BE2C (cell line): ENCODE results near the gene PRKG1.
"Not testable (repeated sequence)": the region's sequence is repeated elsewhere in the genome, so short reads cannot be mapped to it uniquely, and the experiment has no call there.

ENCODE experiments used
- DNase-seq: peaks from one replicate; pipeline ENCODE4 v3.0.0-alpha.2; 2020
- H3K27me3 ChIP-seq: fragments of 250-450 bp; sonication (Bioruptor Pico); 2 replicates; pipeline ENCODE4 v1.5.1; 2020; ENCODE audit warnings: mild to moderate bottlenecking
- H3K36me3 ChIP-seq: fragments of 250-450 bp; sonication (Bioruptor Pico); 2 replicates; pipeline ENCODE4 v1.5.1; 2020; ENCODE audit warnings: mild to moderate bottlenecking
- H3K4me1 ChIP-seq: fragments of 250-450 bp; sonication (Bioruptor Pico); 2 replicates; pipeline ENCODE4 v1.5.1; 2020
- H3K4me3 ChIP-seq: 2 replicates; pipeline ENCODE4 v1.5.1; 2011; ENCODE audit warnings: low read depth, low read length
- H3K9me3 ChIP-seq: fragments of 250-450 bp; sonication (Bioruptor Pico); 2 replicates; pipeline ENCODE4 v1.5.1; 2020
- CTCF ChIP-seq: IDR thresholded peaks from 2 replicates; pipeline ENCODE4 v1.5.1; 2012; ENCODE audit warnings: mild to moderate bottlenecking, low read depth, low read length

Gene PRKG1

GRCh38 chr10:51162002-51162401, 87.7 kb downstream of the PRKG1 start:
- DNase-seq, result no peak
- Histone ChIP-seq H3K9me3 (no peaks in the 10 kb centered on the region), H3K4me1 (no peaks in the 10 kb centered on the region), H3K36me3 (no peaks in the 10 kb centered on the region), H3K27me3 (no peaks in the 10 kb centered on the region), H3K4me3 (no peak overlapping the region)
- TF ChIP-seq CTCF, result no peak

GRCh38 chr10:51163380-51164049, 89.2 kb downstream of the PRKG1 start:
- H3K9me3 ChIP-seq, DNase-seq, H3K36me3 ChIP-seq, H3K4me1 ChIP-seq, H3K27me3 ChIP-seq, H3K4me3 ChIP-seq: not testable (repeated sequence)

- Histone ChIP-seq H3K4me3 (no peak overlapping the region), H3K36me3 (no peaks in the 10 kb centered on the region), H3K27me3 (no peaks in the 10 kb centered on the region), H3K9me3 (no peaks in the 10 kb centered on the region), H3K4me1 (no peaks in the 10 kb centered on the region)
- no peak for DNase-seq
- no peak for TF ChIP-seq CTCF
Measured at GRCh38 chr10:51168086-51168815, 94.0 kb downstream of the PRKG1 start.

- H3K27me3 ChIP-seq, result no peaks in the 10 kb centered on the region
- no peaks in the 10 kb centered on the region for H3K36me3 ChIP-seq
- H3K9me3 ChIP-seq, result no peaks in the 10 kb centered on the region
- no peak for DNase-seq
- TF ChIP-seq CTCF, result no peak
- H3K4me1 ChIP-seq, result no peaks in the 10 kb centered on the region
- no peak overlapping the region for H3K4me3 ChIP-seq
Measured at GRCh38 chr10:51169111-51169510, 94.8 kb downstream of the PRKG1 start.

GRCh38 chr10:51170518-51171245, 96.4 kb downstream of the PRKG1 start:
- H3K4me3 ChIP-seq, result no peak overlapping the region
- no peaks in the 10 kb centered on the region for H3K9me3 ChIP-seq
- no peaks in the 10 kb centered on the region for H3K27me3 ChIP-seq
- no peak for TF ChIP-seq CTCF
- no peak for DNase-seq
- no peaks in the 10 kb centered on the region for H3K36me3 ChIP-seq
- no peaks in the 10 kb centered on the region for H3K4me1 ChIP-seq

GRCh38 chr10:51171946-51172345, 97.7 kb downstream of the PRKG1 start:
- Histone ChIP-seq H3K9me3 (no peaks in the 10 kb centered on the region), H3K4me3 (no peak overlapping the region), H3K27me3 (no peaks in the 10 kb centered on the region), H3K4me1 (no peaks in the 10 kb centered on the region), H3K36me3 (no peaks in the 10 kb centered on the region)
- no peak for TF ChIP-seq CTCF
- DNase-seq, result no peak
